Fibroblast of mammary gland (primary cell): ENCODE data around the gene MYBBP1A.
"Not testable (repeated sequence)": the region's sequence is repeated elsewhere in the genome, so short reads cannot be mapped to it uniquely, and the experiment has no call there.

Experiments
- DNase-seq: peaks from one replicate; pipeline ENCODE4 v3.0.0-alpha.2; 2010; ENCODE audit warnings: low read depth
- H3K4me3 ChIP-seq: 2 replicates; pipeline ENCODE4 v1.5.1; 2011; ENCODE audit warnings: low read depth, mild to moderate bottlenecking, low read length, moderate library complexity; ENCODE audit not compliant: control insufficient read depth
- CTCF ChIP-seq: conservative IDR thresholded peaks from 2 replicates; pipeline ENCODE4 v1.5.1; 2011; ENCODE audit warnings: low read depth, low read length, inconsistent platforms; ENCODE audit not compliant: control insufficient read depth, insufficient read depth

Gene MYBBP1A

GRCh38 chr17:4554997-4555799 lies at the start of gene MYBBP1A:
TSS of gene MYBBP1A (minus strand) at chr17:4555384. CDS start at chr17:4555324, 60 bp downstream.
- H3K4me3 ChIP-seq, result peak within 1 kb of the TSS; percentile 97
- TF ChIP-seq CTCF, result no peak
- DNase-seq, result peak; percentile 92

GRCh38 chr17:4604736-4605135 lies 49.6 kb upstream of the MYBBP1A start:
- not testable (repeated sequence) for DNase-seq, H3K4me3 ChIP-seq

GRCh38 chr17:4604111-4604644 lies 49.0 kb upstream of the MYBBP1A start:
- H3K4me3 ChIP-seq, result no peak overlapping the region
- DNase-seq, result peak; percentile 65
- TF ChIP-seq CTCF, result no peak

- H3K4me3 ChIP-seq, result no peak overlapping the region
- no peak for DNase-seq
- no peak for TF ChIP-seq CTCF
Measured at GRCh38 chr17:4602041-4602440, 46.9 kb upstream of the MYBBP1A start.

- DNase-seq, result no peak
- TF ChIP-seq CTCF, result no peak
- H3K4me3 ChIP-seq, result no peak overlapping the region
Measured at GRCh38 chr17:4601326-4601725, 46.1 kb upstream of the MYBBP1A start.

GRCh38 chr17:4600563-4600962 lies 45.4 kb upstream of the MYBBP1A start:
- no peak overlapping the region for H3K4me3 ChIP-seq
- TF ChIP-seq CTCF, result no peak
- DNase-seq, result no peak

GRCh38 chr17:4599505-4600281 lies 44.5 kb upstream of the MYBBP1A start:
- TF ChIP-seq CTCF, result no peak
- no peak overlapping the region for H3K4me3 ChIP-seq
- DNase-seq, result peak; percentile 30
